ENCODE measurements around the gene SLAMF9.

- TF ChIP-seq POLR2A (IDR thresholded peaks at IDR 0.05; ENCODE audit: extremely low read depth, insufficient read length) (no peak), CTCF (IDR thresholded peaks at IDR 0.05; ENCODE audit: low read depth, low read length) (no peak), MYC (IDR thresholded peaks at IDR 0.05; ENCODE audit: low read depth, low read length) (no peak)
These were observed 29.8 kb downstream of the SLAMF9 start for GRCh38 chr1:159924025-159924790.
